ENCODE results near the gene SUN5. TPM values are rescaled to one million over a fixed set of nuclear protein-coding genes. Genes with fewer than 3 reads are reported as not detected.

The SUN5 gene
- total and polyA plus RNA-seq, 2 of the 8 experiments (the other 6 are each of a cell fraction or from before 2014, with no cell fraction given): not detected

DNA sequence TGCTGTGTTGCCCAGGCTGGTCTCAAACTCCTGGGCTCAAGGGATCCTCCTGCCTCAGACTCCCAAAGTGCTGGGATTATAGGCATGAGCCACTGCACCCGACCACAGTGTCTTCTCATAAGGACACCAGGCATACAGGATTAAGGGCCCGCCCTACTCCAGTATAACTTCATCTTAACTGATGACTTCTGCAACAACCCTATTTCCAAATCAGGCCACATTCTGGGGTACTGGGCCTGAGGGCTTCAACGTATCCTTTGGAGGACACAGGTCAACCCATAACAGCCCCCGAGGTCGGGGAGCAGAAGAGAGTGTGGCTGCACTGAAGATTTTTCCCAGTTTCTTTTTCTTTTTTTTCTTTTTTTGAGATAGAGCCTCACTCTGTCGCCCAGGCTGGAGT, 39.7 kb downstream of the SUN5 start:
- FAIRE-seq (no peak), DNase-seq (ENCODE audit: low read depth in 1 of 2, low spot score in 2 of 2) (no peak)
- Histone ChIP-seq H2AK5ac (ENCODE audit: low read depth, low read length) (no peak overlapping the region), H3K18ac (ENCODE audit: extremely low read depth, low read length) (no peak overlapping the region), H4K8ac (ENCODE audit: extremely low read depth, insufficient read depth, low read length) (no peak overlapping the region), H2BK15ac (ENCODE audit: low read length) (no peak overlapping the region), H3K27me3 (replicated peaks in 1 of 4; ENCODE audit: control insufficient read depth in 3 of 4, extremely low read depth in 1 of 4, insufficient read depth in 3 of 4, low read length in 3 of 4) (no peaks in the 10 kb centered on the region), H3K4ac (replicated peaks; ENCODE audit: insufficient read length, low read depth, low read length) (no peak overlapping the region), H3K79me2 (ENCODE audit: control insufficient read depth in 1 of 2, insufficient read depth in 2 of 2, low read length in 2 of 2) (no peaks in the 10 kb centered on the region), H3K79me1 (ENCODE audit: low read depth, low read length) (no peaks in the 10 kb centered on the region), H3K27ac (ENCODE audit: low read depth, low read length) (no peak overlapping the region), H4K20me1 (replicated peaks in 1 of 2; ENCODE audit: control insufficient read depth in 1 of 2, insufficient read depth in 2 of 2, low read length in 2 of 2) (no peaks in the 10 kb centered on the region), H2BK20ac (ENCODE audit: low read length) (no peak overlapping the region), H3K4me1 (replicated peaks in 1 of 4; ENCODE audit: control insufficient read depth in 3 of 4, insufficient read depth in 4 of 4, low read length in 3 of 4) (no peaks in the 10 kb centered on the region), H2BK120ac (replicated peaks; ENCODE audit: low read depth, low read length) (no peak overlapping the region), H3K14ac (ENCODE audit: insufficient read length) (no peak overlapping the region), H3K23me2 (ENCODE audit: low read depth, low read length) (no peaks in the 10 kb centered on the region), H2BK5ac (ENCODE audit: low read depth, low read length) (no peak overlapping the region), H3K36me3 (ENCODE audit: control insufficient read depth in 2 of 4, insufficient read depth in 4 of 4, low read length in 3 of 4) (no peaks in the 10 kb centered on the region), H3K9ac (replicated peaks in 1 of 4; ENCODE audit: extremely low read depth in 1 of 4, low read depth in 3 of 4, low read length in 3 of 4) (no peak overlapping the region), H3K9me3 (ENCODE audit: insufficient read depth in 2 of 2, low read depth in 1 of 2, low read length in 1 of 2) (no peaks in the 10 kb centered on the region), H2BK12ac (ENCODE audit: low read depth, low read length) (no peak overlapping the region), H3K4me2 (ENCODE audit: insufficient read depth in 1 of 2, low read depth in 2 of 2, low read length in 2 of 2) (no peak overlapping the region), H2AFZ (ENCODE audit: low read length) (no peak overlapping the region), H3K23ac (ENCODE audit: insufficient read length) (no peak overlapping the region), H4K5ac (ENCODE audit: insufficient read length, low read depth, low read length) (no peak overlapping the region), H3K56ac (replicated peaks; ENCODE audit: insufficient read length, low read depth, low read length) (no peak overlapping the region), H4K91ac (replicated peaks; ENCODE audit: insufficient read length, low read length) (no peak overlapping the region), H3K4me3 (ENCODE audit: extremely low read depth in 1 of 4, insufficient read depth in 2 of 4, low read depth in 3 of 4, low read length in 4 of 4) (no peak overlapping the region)
- 92% methylated on average over 6 of the region's 6 CpGs; no CpG with 5 or more reads in 1 of the 2 experiments for WGBS, 2 experiments (ENCODE audit: extremely low coverage in 1 of 2, insufficient coverage in 1 of 2, insufficient read length in 1 of 2, insufficient replicate concordance in 2 of 2, low coverage in 1 of 2, low lambda C conversion rate in 2 of 2, missing lambda C conversion rate in 1 of 2)
- ChIA-PET POLR2A (ENCODE audit: partially characterized antibody) (no interaction called here), CTCF (ENCODE audit: partially characterized antibody) (interaction anchor here (0.6 kb wide), 1 partner anchor 407 kb away, joined by 3 read pairs; no protein-coding TSS in a partner anchor)
- TF ChIP-seq CTBP2 (IDR thresholded peaks at IDR 0.05; ENCODE audit: borderline replicate concordance, insufficient read depth, insufficient read length, low read length) (no peak), SIRT6 (IDR thresholded peaks at IDR 0.05; ENCODE audit: low read length) (no peak), TEAD4 (IDR thresholded peaks at IDR 0.05; ENCODE audit: low read depth, low read length) (no peak), SP4 (IDR thresholded peaks at IDR 0.05; ENCODE audit: low read length) (no peak), EGR1 (IDR thresholded peaks at IDR 0.05; ENCODE audit: borderline replicate concordance, low read depth, low read length) (no peak), TAF7 (optimal IDR thresholded peaks at IDR 0.05; ENCODE audit: borderline replicate concordance, low read depth, low read length) (no peak)
